ENCODE results near the gene TRIM36. TPM values are rescaled to one million over a fixed set of nuclear protein-coding genes. Genes with fewer than 3 reads are reported as not detected.

Gene TRIM36
- total RNA-seq, 6 experiments from 2014 or later: 0.39 to 3.6 (median 0.67) TPM

DNA sequence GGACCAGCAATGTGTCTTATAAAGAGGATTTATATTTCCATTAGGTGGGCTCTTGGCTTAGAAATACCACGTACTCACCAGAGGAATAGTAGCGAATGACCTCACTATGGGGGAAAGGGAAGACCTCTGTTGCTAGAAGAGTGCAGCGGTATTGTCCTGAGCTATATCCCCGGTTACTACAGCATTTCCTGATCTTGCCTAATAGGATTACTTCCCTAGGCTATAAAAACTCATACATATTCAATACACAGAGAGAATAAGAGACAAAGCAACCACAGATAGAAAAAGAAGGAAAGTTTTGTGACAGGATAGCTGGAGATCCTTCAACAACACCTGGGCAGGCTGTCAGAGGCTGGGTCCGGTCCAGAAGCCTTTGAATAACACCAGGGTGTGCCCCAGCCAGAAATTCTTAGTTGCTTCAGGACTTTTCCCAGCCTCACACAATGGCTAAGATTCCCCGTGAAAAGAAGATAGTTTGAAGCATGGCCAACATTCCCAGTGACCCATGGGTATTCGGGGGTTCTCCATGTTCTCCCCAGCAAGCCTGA, 85.4 kb downstream of the TRIM36 start:
- ATAC-seq (no peak), DNase-seq (no peak)
- intact Hi-C loops (cut with DNase I): no loop called here
- no peaks in the 10 kb centered on the region for H3K4me1 ChIP-seq
- H3K4me3 ChIP-seq: no peak overlapping the region
- no peaks in the 10 kb centered on the region for H3K27me3 ChIP-seq
- 59% methylated on average over 7 of the region's 7 CpGs for WGBS (ENCODE audit: insufficient coverage, low coverage, low lambda C conversion rate, missing lambda C conversion rate)
- no peaks in the 10 kb centered on the region for H3K36me3 ChIP-seq
- H3K9me3 ChIP-seq: no peaks in the 10 kb centered on the region
- TF ChIP-seq CTCF (IDR thresholded peaks at IDR 0.05) (no peak), POLR2A (IDR thresholded peaks at IDR 0.05) (no peak)
- no peak overlapping the region for H3K27ac ChIP-seq

DNA sequence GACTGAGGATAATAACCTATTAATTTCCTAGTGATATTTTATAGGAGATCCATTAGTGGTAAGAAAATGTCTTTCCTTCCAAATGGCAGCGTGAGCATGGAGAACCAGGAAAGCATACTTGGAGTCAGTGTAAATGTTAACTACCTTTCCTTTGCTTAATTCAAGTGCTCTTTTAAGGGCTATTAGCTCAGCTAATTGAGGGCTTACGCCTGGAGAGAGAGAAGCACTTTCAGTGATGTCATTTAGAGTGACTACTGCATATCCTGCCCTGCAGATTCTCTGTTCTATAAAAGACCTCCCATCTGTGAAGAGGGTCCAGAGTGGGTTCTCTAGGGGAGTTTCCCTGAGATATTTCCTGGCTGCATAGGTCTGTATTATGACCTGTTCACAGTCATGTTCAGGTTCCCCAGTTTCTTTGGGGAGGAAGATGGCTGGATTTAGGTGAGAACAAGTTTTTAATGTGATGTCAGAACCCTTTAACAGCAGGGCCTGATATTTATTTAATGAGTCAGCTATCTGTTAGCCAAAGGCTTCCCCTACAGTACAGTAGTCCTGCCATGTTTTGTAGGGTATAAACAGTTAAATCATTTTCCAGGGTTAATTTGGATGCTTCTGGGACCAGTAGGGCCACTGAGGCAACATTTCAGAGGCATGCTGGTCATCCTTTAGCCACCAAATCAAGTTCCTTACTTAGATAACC, 89.6 kb downstream of the TRIM36 start:
- Histone ChIP-seq H3K4me1 (no peaks in the 10 kb centered on the region), H3K27me3 (no peaks in the 10 kb centered on the region), H3K9me3 (no peaks in the 10 kb centered on the region), H3K27ac (no peak overlapping the region), H3K4me3 (no peak overlapping the region), H3K36me3 (no peaks in the 10 kb centered on the region)
- peak in 1 of 4 donors; percentile 25 for ATAC-seq
- TF ChIP-seq POLR2A (IDR thresholded peaks at IDR 0.05) (no peak), CTCF (IDR thresholded peaks at IDR 0.05) (no peak)
- intact Hi-C loops (cut with DNase I): no loop called here
- DNase-seq: no peak
- WGBS (ENCODE audit: insufficient coverage, low coverage, low lambda C conversion rate, missing lambda C conversion rate): 92% methylated on average over 2 of the region's 2 CpGs

Other genes starting within 250 kb of the TRIM36 start
- 10 to 100 TPM in 4 of 6 experiments, 1 to 10 TPM in 2; 7.1 to 29.3 (median 21.1) TPM for gene PGGT1B, start 93.0 kb upstream of the TRIM36 start, total RNA-seq
- gene CCDC112, start 126.7 kb upstream of the TRIM36 start, total RNA-seq: 1 to 10 TPM in 2 of 6 experiments, under 1 TPM in 4; 0.49 to 1.8 (median 0.93) TPM